HG03432 (cell line): Measurements from ENCODE around the gene VPS8.

Source experiments
- ATAC-seq: cut with Tn5 transposase; IDR thresholded peaks from one replicate; pipeline ENCODE4 v1.9.1; 2021; ENCODE audit warnings: mild to moderate bottlenecking, moderate library complexity; ENCODE audit not compliant: unreplicated experiment

Gene VPS8

GRCh38 chr3:184780981-184781515 is 30.9 kb upstream of the VPS8 start:
- no peak for ATAC-seq

DNA sequence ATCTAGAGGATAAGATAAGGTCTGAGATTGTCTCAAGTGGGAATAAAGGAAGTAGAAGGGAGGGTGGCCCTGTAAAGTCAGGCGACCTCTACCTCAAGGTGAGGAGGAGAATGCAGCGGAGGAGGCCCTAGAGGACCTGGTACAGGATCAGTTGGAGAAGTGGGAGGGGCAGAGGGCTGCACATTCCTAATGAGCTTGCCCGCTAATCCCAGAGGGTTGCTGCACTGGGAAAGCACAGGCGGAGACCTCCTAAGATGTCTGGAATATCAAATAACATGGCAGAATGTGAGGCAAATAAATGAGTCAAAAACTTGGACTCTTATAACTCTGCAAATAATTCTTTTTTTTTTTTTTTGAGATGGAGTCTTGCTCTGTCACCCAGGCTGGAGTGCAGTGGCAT is 30.2 kb upstream of the VPS8 start:
- ATAC-seq: no peak

GRCh38 chr3:184783319-184783718 is 28.6 kb upstream of the VPS8 start:
- no peak for ATAC-seq

GRCh38 chr3:184784731-184785500 is 27.1 kb upstream of the VPS8 start:
- ATAC-seq: no peak

DNA sequence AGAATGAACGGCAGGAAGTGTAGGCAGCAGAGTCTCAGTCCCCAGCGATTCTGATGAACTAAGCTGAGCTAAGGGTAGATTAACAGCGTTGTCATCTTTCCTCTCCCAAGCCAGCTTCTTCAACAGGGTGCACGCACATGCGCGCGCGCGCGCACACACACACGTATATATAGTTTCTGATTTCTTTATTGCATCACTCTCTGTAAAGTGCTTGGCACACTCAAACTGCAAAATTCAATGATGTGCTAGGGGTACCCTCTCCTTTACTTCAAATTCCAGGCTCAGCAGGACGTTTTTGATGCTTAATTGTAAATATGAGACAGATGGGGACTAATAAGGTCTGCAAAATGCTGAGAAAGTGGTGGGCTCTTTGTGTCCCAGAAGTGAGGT is 26.1 kb upstream of the VPS8 start:
- ATAC-seq: no peak

- ATAC-seq: no peak
Observed at GRCh38 chr3:184786280-184786941, 25.6 kb upstream of the VPS8 start.

DNA sequence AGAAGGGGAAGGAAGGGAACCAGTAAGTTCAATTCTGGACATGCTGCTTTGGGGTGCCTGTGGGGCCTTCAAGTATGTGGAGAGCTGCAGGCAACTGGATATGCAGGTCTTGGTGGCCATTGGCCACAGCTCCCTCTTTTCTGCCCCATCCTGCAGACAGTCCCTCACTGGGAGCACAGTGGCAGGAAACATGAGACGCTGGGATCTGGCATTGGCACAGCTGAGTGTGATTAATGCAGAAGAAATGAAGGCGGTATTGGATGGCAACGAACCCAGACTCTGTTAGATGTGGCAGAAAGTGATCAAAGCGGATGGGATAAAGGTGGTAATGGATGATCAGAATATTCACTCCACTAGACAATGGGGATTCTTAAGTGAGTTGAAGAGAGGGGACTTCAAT is 23.2 kb upstream of the VPS8 start:
- ATAC-seq: no peak

GRCh38 chr3:184789314-184789998 is 22.5 kb upstream of the VPS8 start:
- no peak for ATAC-seq

- no peak for ATAC-seq
Observed at GRCh38 chr3:184791171-184791570, 20.8 kb upstream of the VPS8 start.

GRCh38 chr3:184795522-184796190 is 16.3 kb upstream of the VPS8 start:
- ATAC-seq: no peak

GRCh38 chr3:184796551-184796950 is 15.4 kb upstream of the VPS8 start:
- no peak for ATAC-seq

GRCh38 chr3:184796954-184797353 is 15.0 kb upstream of the VPS8 start:
- no peak for ATAC-seq

- ATAC-seq: no peak
Observed at GRCh38 chr3:184798120-184798519, 13.8 kb upstream of the VPS8 start.

DNA sequence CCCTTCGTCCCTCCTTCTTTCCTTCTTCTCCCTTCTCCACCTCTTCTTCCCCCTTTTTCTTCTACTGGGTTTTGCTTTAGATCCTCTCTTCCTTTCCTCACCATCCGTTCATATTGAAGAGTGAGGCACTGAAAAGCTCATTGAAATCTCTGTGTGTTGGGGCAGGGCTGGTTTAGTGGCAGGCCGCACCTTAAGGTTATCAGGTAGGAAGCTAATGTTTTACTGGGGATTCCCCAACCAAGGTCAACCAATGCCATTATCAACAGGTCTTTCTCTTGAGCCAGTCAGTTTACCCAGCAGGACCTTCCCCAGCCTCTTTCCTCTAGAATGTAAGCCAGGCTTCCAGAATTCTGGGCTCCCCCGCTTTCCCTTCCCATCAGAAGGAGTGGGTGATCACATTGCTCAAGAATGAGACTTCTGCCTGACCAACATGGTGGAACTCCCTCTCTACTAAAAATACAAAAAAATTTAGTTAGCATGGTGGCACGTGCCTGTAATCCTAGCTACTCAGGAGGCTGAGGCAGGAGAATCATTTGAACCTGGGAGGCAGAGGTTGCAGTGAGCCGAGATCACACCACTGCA is 11.5 kb upstream of the VPS8 start:
- no peak for ATAC-seq

DNA sequence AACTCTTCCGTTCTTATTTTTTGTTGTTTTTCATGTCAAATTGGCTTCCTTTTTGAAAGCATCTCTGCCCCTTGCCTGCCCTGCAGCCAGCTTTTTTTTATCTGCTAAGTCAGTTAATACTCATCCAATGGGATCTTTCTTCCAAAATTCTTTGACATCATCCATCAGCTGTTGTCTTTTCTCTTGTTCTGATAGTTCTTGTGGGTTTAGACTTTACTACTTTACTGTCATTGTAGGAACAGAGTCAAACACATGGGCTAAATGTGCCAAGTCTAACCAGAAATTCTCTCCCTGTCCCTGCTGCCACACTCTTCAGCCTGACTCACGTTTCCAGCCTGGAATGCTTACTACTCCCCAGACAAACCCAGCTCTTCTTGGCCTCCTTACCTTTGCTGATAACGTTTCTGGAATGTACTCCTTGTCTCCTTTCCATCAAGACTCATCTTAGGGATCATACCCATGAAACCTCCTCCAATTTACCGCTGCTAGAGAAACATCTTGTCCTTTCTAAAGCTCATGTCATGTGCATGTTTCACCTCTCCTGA is 10.7 kb upstream of the VPS8 start:
- ATAC-seq: no peak

DNA sequence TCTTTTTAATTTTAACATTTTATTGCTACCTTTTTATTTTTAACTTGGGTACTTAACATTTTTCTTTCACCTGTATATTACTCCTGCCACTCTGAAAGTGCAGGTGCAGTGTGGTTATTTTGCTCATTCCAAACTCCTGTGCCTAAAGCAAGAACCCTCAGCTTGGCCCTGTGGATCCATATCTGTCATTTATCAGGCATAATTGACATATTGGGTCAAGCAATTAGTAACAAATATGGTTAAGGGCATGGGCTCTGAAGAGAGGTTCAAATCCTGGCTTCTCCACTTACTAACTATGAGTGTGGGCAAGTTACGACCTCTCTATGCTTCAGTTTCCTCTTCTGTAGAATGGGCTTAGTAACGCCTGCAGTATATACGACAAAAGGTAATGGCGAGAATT is 9.8 kb upstream of the VPS8 start:
- ATAC-seq: no peak

GRCh38 chr3:184804801-184805200 is 7.2 kb upstream of the VPS8 start:
- no peak for ATAC-seq

- ATAC-seq: no peak
Observed at GRCh38 chr3:184805351-184806038, 6.5 kb upstream of the VPS8 start.

DNA sequence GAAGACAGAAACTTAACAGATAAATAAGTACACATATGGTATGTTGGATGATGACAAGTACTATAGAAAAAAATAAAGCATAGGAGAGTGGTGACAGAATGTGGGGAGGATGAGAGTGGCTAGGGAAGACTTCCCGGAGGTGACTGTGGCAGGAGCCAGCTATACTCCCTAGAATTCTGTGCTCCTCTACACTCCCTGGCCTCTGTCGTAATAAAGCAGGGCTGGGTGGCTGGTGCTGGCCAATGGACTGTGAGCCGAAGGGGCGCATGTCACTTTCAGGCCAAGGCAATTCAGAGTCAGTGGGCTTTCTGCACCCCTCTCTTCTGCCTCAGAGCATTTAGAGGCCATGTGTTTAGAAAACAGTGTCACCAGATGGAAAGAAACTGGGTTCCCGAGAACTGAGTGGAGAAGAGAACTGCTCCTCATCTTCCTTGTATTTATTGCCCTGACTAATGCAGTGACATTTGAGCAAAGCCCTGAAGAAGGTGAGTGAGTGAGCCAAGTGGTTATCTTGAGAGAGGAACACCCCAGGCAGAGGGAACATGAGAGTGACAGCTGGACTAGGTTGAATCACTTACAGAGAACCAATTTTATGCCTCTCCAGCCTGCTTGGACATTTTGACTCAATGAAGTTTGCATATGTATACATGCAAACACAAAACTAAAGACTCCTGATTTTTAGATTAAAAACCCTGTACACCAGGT is 5.2 kb upstream of the VPS8 start:
- no peak for ATAC-seq
